K562 (cell line): Measurements from ENCODE around the gene DNMT3L. TPM values are rescaled to one million over a fixed set of nuclear protein-coding genes. Genes with fewer than 3 reads are reported as not detected.

ENCODE experiments used
- ATAC-seq: fragments of 200-7000 bp; cut with Tn5 transposase; 3 replicates; pipeline ENCODE4 v1.9.1; 2020; ENCODE audit warnings: moderate library complexity
- BruUV-seq: library from RNA; stranded (reverse); fragments of 400-500 nt; replicated peaks from 2 replicates; lab custom pipeline; 2021; lab: Mats Ljungman, UMichigan
- CTCF ChIA-PET: fragments of 300-600 bp; formaldehyde crosslinking; extraction: SDS; loops from one replicate; lab custom pipeline; 2021; ENCODE audit warnings: low intra/inter-chr PET ratio; lab: Yijun Ruan, JAX
- POLR2A ChIA-PET: fragments of 300-600, 350-650 bp; sonication (Branson Sonifier 250); formaldehyde crosslinking; extraction: SDS; loops from one replicate; lab custom pipeline; 2021; ENCODE audit warnings: antibody characterized with exemption, inconsistent platforms; lab: Yijun Ruan, JAX
- DNase-seq, 4 experiments: peaks; one replicate each; pipeline versions ENCODE4 v3.0.0 to v3.0.0-alpha.2; 2011 to 2018; ENCODE audit warnings: low spot score in 3 of 4, mixed read lengths in 3 of 4; ENCODE audit errors: extremely low read depth in 1 of 4
- FAIRE-seq: peaks from 2 replicates; lab custom pipeline; 2011; peaks lifted over from hg19 to GRCh38; lab: Jason Lieb, UNC
- H2AFZ ChIP-seq: 2 replicates; pipeline ENCODE4 v1.6.0; 2011; ENCODE audit warnings: low read depth, low read length, control low read depth, inconsistent platforms
- H3K27ac ChIP-seq: fragments of 200-600 bp; 3 replicates; pipeline ENCODE4 v1.8.0; 2011; ENCODE audit warnings: low read depth, mild to moderate bottlenecking, control low read depth, inconsistent platforms, low read length, moderate library complexity, mixed read lengths; ENCODE audit errors: extremely low read depth
- H3K27me3 ChIP-seq, 2 experiments: fragments of 300-600 bp in 1 of 2; 2 replicates in 1 of 2; 3 replicates in 1 of 2; pipeline versions ENCODE4 v1.6.0 to v1.8.0; 2011; ENCODE audit warnings: inconsistent platforms in 2 of 2, low read length in 2 of 2, mild to moderate bottlenecking in 1 of 2, mixed read lengths in 1 of 2, moderate library complexity in 1 of 2; ENCODE audit not compliant: control insufficient read depth in 2 of 2, insufficient read depth in 2 of 2
- H3K36me3 ChIP-seq: fragments of 300-600 bp; 3 replicates; pipeline ENCODE4 v1.8.0; 2011; ENCODE audit warnings: mild to moderate bottlenecking, low read length, inconsistent platforms; ENCODE audit not compliant: control insufficient read depth, insufficient read depth
- H3K4me1 ChIP-seq, 2 experiments: fragments of 200-600 bp in 1 of 2; replicated peaks in 1 of 2; 2 replicates in 1 of 2; 3 replicates in 1 of 2; pipeline versions ENCODE4 v1.5.1 to v1.8.0; 2011; ENCODE audit warnings: inconsistent platforms in 2 of 2, low read length in 2 of 2, mild to moderate bottlenecking in 1 of 2, mixed read lengths in 1 of 2, moderate library complexity in 1 of 2; ENCODE audit not compliant: control insufficient read depth in 2 of 2, insufficient read depth in 2 of 2
- H3K4me2 ChIP-seq: 2 replicates; pipeline ENCODE4 v1.6.1; 2011; ENCODE audit warnings: low read length, control low read depth, inconsistent platforms, mixed read lengths; ENCODE audit not compliant: insufficient read depth
- H3K4me3 ChIP-seq: fragments of 200-600 bp; sonication (generic), shearing (Covaris generic); 2 replicates; pipeline ENCODE4 v1.5.1; 2016; ENCODE audit warnings: control low read depth, inconsistent platforms
- H3K79me2 ChIP-seq: fragments of 200-600 bp; 3 replicates; pipeline ENCODE4 v1.8.0; 2011; ENCODE audit warnings: low read length, inconsistent platforms; ENCODE audit not compliant: control insufficient read depth, insufficient read depth
- H3K9ac ChIP-seq, 2 experiments: 2 replicates each; pipeline versions ENCODE4 v1.6.0 to v1.6.1; 2011; ENCODE audit warnings: low read depth in 2 of 2, low read length in 2 of 2, control low read depth in 1 of 2, inconsistent platforms in 1 of 2, mild to moderate bottlenecking in 1 of 2, mixed read lengths in 1 of 2; ENCODE audit not compliant: insufficient read depth in 1 of 2
- H3K9me1 ChIP-seq: one replicate; pipeline ENCODE4 v1.6.0; 2011; ENCODE audit warnings: inconsistent platforms, mild to moderate bottlenecking, low read length, moderate library complexity; ENCODE audit not compliant: control insufficient read depth, insufficient read depth
- H3K9me3 ChIP-seq: replicated peaks from 2 replicates; pipeline ENCODE4 v1.5.1; 2011; ENCODE audit warnings: low read depth, low read length, inconsistent platforms; ENCODE audit not compliant: control insufficient read depth, insufficient read depth
- H4K20me1 ChIP-seq: replicated peaks from 2 replicates; pipeline ENCODE4 v1.6.1; 2011; ENCODE audit warnings: low read length, inconsistent platforms, mixed read lengths; ENCODE audit not compliant: control insufficient read depth, insufficient read depth
- ESRRA ChIP-seq: fragments of 450-650 bp; IDR thresholded peaks from 2 replicates; pipeline ENCODE4 v1.6.1; 2014; ENCODE audit warnings: low read depth, mild to moderate bottlenecking, moderate library complexity, borderline replicate concordance
- HDGF ChIP-seq: fragments of 450-650 bp; IDR thresholded peaks from 2 replicates; pipeline ENCODE4 v1.6.1; 2016
- IFI16 ChIP-seq: fragments of 250-450 bp; sonication (Bioruptor Pico); IDR thresholded peaks from 2 replicates; pipeline ENCODE4 v2.1.2; 2022; ENCODE audit warnings: mild to moderate bottlenecking, inconsistent platforms
- LARP7 ChIP-seq: fragments of 450-650 bp; IDR thresholded peaks from 2 replicates; pipeline ENCODE4 v1.6.1; 2016
- SMARCA4 ChIP-seq: fragments of 450-650 bp; IDR thresholded peaks from 2 replicates; pipeline ENCODE4 v1.6.1; 2016
- ZBED1 ChIP-seq: IDR thresholded peaks from 2 replicates; pipeline ENCODE4 v1.6.1; 2014
- ZNF146 ChIP-seq: IDR thresholded peaks from one replicate; pipeline ENCODE4 v1.6.1; 2018; ENCODE audit warnings: missing compliant biosample characterization; ENCODE audit not compliant: unreplicated experiment
- WGBS: fragments of 100-300 bp; shearing (Covaris generic); methylation state at CpG from one replicate; pipeline ENCODE4 v1.1.6; 2016; ENCODE audit warnings: low coverage, mixed read lengths; ENCODE audit not compliant: insufficient coverage; ENCODE audit errors: missing lambda C conversion rate; 5-methylcytosine and 5-hydroxymethylcytosine counted together
- in situ Hi-C: fragments of 300-500 bp; cut with MboI; formaldehyde crosslinking; loops from 4 replicates; pipeline ENCODE4 v1.15.0; 2018; ENCODE audit warnings: inconsistent platforms, mixed read lengths
- intact Hi-C: fragments of 100-400 bp; cut with micrococcal nuclease; formaldehyde crosslinking; loops from 2 replicates; pipeline ENCODE4 v1.14.2; 2022
- polyA plus RNA-seq, 8 experiments: library from polyadenylated mRNA; depleted of rRNA in 4 of 8; stranded (reverse) in 5 of 8; unstranded in 3 of 8; fragments of >200 nt; fragmentation: Nextera tagmentation in 2 of 8; fragmentation: Illumina TruSeq in 1 of 8; extraction: Ambion mirVana in 2 of 8; extraction: Trizol in 1 of 8; gene quantifications; 2 replicates each; pipeline versions ENCODE4 v1.2.1 to v1.2.3, GENCODE V29; 2011 to 2014; ENCODE audit warnings: inconsistent platforms in 1 of 8, missing spikeins in 1 of 8
- total RNA-seq, 7 experiments: library from RNA; depleted of rRNA in 6 of 7; stranded (reverse); fragments of >200 nt in 6 of 7; fragmentation: Illumina TruSeq in 2 of 7; extraction: Trizol in 2 of 7; gene quantifications; 2 replicates each; pipeline versions ENCODE4 v1.2.1 to v1.2.3, GENCODE V29; 2011 to 2021; ENCODE audit warnings: low replicate concordance in 1 of 7
- TF ChIP-seq, protein P1 (sequence below): sonication (generic); formaldehyde crosslinking; IDR thresholded peaks from 2 replicates; pipeline ENCODE4 v1.4.0; 2020; ENCODE audit warnings: mild to moderate bottlenecking, missing genetic modification reagents
- TF ChIP-seq, protein P2 (sequence below): fragments of 250-450 bp; sonication (Bioruptor Pico); IDR thresholded peaks from 2 replicates; pipeline ENCODE4 v1.8.0; 2022; ENCODE audit warnings: inconsistent platforms
- TF ChIP-seq, protein P3 (sequence below): sonication (generic); formaldehyde crosslinking; IDR thresholded peaks from 2 replicates; pipeline ENCODE4 v1.8.0; 2022; ENCODE audit warnings: mild to moderate bottlenecking, missing genetic modification reagents

Gene DNMT3L
- total and polyA plus RNA-seq, 9 of the 15 experiments (the other 6 are each of a cell fraction or from before 2014, with no cell fraction given): 0.08 TPM; not detected in 8

DNA sequence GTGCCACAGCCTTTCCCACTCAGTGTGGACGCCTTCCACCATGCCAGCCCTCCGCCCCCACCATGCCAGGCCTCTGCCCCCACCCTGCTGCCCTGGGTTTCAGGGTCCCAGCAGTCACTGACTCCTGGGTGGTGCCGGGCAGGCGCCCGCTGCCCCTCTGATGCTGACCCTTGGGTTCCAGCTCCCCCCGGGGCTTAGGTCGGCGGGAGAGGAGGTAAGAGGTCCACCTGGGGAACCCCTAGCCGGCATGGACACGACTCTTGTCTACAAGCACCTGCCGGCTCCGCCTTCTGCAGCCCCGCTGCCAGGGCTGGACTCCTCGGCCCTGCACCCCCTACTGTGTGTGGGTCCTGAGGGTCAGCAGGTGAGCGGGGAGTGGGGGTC lies 31.1 kb upstream of the DNMT3L start:
- no TSS peak for BruUV-seq
- intact Hi-C loops: no loop called here

More for the DNA sequence above, 31.1 kb upstream of the DNMT3L start:
- H3K36me3 ChIP-seq: no peaks in the 10 kb centered on the region
- no peak overlapping the region; a peak in 1 of 4 replicates for H3K9ac ChIP-seq
- no peaks in the 10 kb centered on the region for H3K79me2 ChIP-seq
- ATAC-seq (no peak), DNase-seq (no peak), FAIRE-seq (no peak)
- in situ Hi-C loops: loop anchor here (25.0 kb wide), 1 partner anchor 131 kb away; no protein-coding TSS in a partner anchor
- H3K4me2 ChIP-seq: no peak overlapping the region
- H3K4me3 ChIP-seq: no peak overlapping the region
- H3K27me3 ChIP-seq: peaks cover 12 to 55% of the 10 kb centered on the region in 2 experiments; a peak in 4 of 5 replicates
- ChIA-PET CTCF (no interaction called here), POLR2A (interaction anchor here (1.4 kb wide), 1 partner anchor 41 kb away, joined by 7 read pairs; no protein-coding TSS in a partner anchor)
- 8% methylated on average over 13 of the region's 15 CpGs for WGBS
- H3K9me3 ChIP-seq: no peaks in the 10 kb centered on the region
- H4K20me1 ChIP-seq: peaks cover 14% of the 10 kb centered on the region; the same call in 1 of the 2 replicates
- H3K9me1 ChIP-seq: peaks cover 3% of the 10 kb centered on the region
- TF ChIP-seq LARP7 (no peak), ZBED1 (no peak), ESRRA (no peak), SMARCA4 (no peak), ZNF146 (CRISPR knock-in tag) (no peak), HDGF (no peak), IFI16 (CRISPR knock-in tag) (no peak)
- TF ChIP-seq, protein P1, sequence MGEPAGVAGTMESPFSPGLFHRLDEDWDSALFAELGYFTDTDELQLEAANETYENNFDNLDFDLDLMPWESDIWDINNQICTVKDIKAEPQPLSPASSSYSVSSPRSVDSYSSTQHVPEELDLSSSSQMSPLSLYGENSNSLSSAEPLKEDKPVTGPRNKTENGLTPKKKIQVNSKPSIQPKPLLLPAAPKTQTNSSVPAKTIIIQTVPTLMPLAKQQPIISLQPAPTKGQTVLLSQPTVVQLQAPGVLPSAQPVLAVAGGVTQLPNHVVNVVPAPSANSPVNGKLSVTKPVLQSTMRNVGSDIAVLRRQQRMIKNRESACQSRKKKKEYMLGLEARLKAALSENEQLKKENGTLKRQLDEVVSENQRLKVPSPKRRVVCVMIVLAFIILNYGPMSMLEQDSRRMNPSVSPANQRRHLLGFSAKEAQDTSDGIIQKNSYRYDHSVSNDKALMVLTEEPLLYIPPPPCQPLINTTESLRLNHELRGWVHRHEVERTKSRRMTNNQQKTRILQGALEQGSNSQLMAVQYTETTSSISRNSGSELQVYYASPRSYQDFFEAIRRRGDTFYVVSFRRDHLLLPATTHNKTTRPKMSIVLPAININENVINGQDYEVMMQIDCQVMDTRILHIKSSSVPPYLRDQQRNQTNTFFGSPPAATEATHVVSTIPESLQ (CRISPR knock-in tag): no peak
- TF ChIP-seq, protein P2, sequence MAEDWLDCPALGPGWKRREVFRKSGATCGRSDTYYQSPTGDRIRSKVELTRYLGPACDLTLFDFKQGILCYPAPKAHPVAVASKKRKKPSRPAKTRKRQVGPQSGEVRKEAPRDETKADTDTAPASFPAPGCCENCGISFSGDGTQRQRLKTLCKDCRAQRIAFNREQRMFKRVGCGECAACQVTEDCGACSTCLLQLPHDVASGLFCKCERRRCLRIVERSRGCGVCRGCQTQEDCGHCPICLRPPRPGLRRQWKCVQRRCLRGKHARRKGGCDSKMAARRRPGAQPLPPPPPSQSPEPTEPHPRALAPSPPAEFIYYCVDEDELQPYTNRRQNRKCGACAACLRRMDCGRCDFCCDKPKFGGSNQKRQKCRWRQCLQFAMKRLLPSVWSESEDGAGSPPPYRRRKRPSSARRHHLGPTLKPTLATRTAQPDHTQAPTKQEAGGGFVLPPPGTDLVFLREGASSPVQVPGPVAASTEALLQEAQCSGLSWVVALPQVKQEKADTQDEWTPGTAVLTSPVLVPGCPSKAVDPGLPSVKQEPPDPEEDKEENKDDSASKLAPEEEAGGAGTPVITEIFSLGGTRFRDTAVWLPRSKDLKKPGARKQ (CRISPR knock-in tag): no peak
- TF ChIP-seq, protein P3, sequence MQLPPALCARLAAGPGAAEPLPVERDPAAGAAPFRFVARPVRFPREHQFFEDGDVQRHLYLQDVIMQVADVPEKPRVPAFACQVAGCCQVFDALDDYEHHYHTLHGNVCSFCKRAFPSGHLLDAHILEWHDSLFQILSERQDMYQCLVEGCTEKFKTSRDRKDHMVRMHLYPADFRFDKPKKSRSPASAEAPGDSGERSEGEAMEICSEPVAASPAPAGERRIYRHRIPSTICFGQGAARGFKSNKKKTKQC: no peak
- TF ChIP-seq, all 486 proteins: peak for 0
- H3K27ac ChIP-seq: no peak overlapping the region
- H3K4me1 ChIP-seq: peaks cover 0 to 69% of the 10 kb centered on the region in 2 experiments; a peak in 3 of 5 replicates
- no peak overlapping the region for H2AFZ ChIP-seq
